ENCODE results near the gene SRRM3.

- TF ChIP-seq CTCF (conservative IDR thresholded peaks at IDR 0.05; ENCODE audit: low read length) (no peak), EZH2phosphoT487 (IDR thresholded peaks at IDR 0.05; ENCODE audit: borderline replicate concordance, low read depth, low read length) (no peak)
Observed at GRCh38 chr7:76232698-76233097, 31.0 kb downstream of the SRRM3 start.
